OCI-LY7 (cell line): ENCODE data around the gene WDR73. TPM values are rescaled to one million over a fixed set of nuclear protein-coding genes. Genes with fewer than 3 reads are reported as not detected.

Source experiments
- BruUV-seq: library from RNA; stranded (reverse); fragments of 400-500 nt; replicated peaks from 2 replicates; lab custom pipeline; 2021; lab: Mats Ljungman, UMichigan
- CTCF ChIA-PET: fragments of 300-600 bp; sonication (Branson Sonifier 250); formaldehyde crosslinking; loops from one replicate; lab custom pipeline; 2022; ENCODE audit warnings: antibody characterized with exemption; ENCODE audit not compliant: unreplicated experiment; lab: Charles Lee
- POLR2A ChIA-PET: fragments of 300-600 bp; sonication (Branson Sonifier 250); formaldehyde crosslinking; loops from one replicate; lab custom pipeline; 2022; ENCODE audit warnings: antibody characterized with exemption; lab: Charles Lee
- DNase-seq: peaks from one replicate; pipeline ENCODE4 v3.0.0-alpha.2; 2015; ENCODE audit warnings: low spot score
- H2AFZ ChIP-seq: fragments of 200-600 bp; sonication (generic), shearing (Covaris generic); 2 replicates; pipeline ENCODE4 v1.6.1; 2014; ENCODE audit warnings: mild to moderate bottlenecking, antibody characterized with exemption, low read length, moderate library complexity
- H3K27ac ChIP-seq: fragments of 200-600 bp; sonication (generic); 2 replicates; pipeline ENCODE4 v1.5.1; 2014; ENCODE audit warnings: mixed run types, low read depth, mild to moderate bottlenecking, moderate library complexity, low read length, inconsistent platforms; ENCODE audit not compliant: poor library complexity, severe bottlenecking
- H3K36me3 ChIP-seq: fragments of 200-600 bp; sonication (generic); 2 replicates; pipeline ENCODE4 v1.6.1; 2014; ENCODE audit warnings: mild to moderate bottlenecking, antibody characterized with exemption, low read length, moderate library complexity, mixed read lengths; ENCODE audit not compliant: insufficient read depth
- H3K4me1 ChIP-seq: fragments of 200-600 bp; sonication (generic); 2 replicates; pipeline ENCODE4 v1.5.1; 2014; ENCODE audit warnings: mild to moderate bottlenecking, low read length; ENCODE audit not compliant: insufficient read depth, poor library complexity, severe bottlenecking
- H3K4me2 ChIP-seq: fragments of 200-600 bp; sonication (generic); 2 replicates; pipeline ENCODE4 v1.6.1; 2014; ENCODE audit warnings: mild to moderate bottlenecking, low read length
- H3K4me3 ChIP-seq: fragments of 200-600 bp; sonication (generic); 2 replicates; pipeline ENCODE4 v1.5.1; 2014; ENCODE audit warnings: mild to moderate bottlenecking, low read depth, low read length; ENCODE audit not compliant: poor library complexity, severe bottlenecking
- H3K79me2 ChIP-seq: fragments of 200-600 bp; sonication (generic); 2 replicates; pipeline ENCODE4 v1.6.1; 2016; ENCODE audit warnings: low read depth, mild to moderate bottlenecking, low read length, moderate library complexity, mixed read lengths; ENCODE audit not compliant: insufficient read depth
- H3K9me2 ChIP-seq: fragments of 200-600 bp; sonication (generic); 2 replicates; pipeline ENCODE4 v1.6.1; 2016; ENCODE audit warnings: mild to moderate bottlenecking, low read length, mixed read lengths; ENCODE audit not compliant: insufficient read depth
- H3K9me3 ChIP-seq: fragments of 200-600 bp; sonication (generic); 2 replicates; pipeline ENCODE4 v1.6.1; 2014; ENCODE audit warnings: mild to moderate bottlenecking, mixed run types, low read length, mixed read lengths
- H4K20me1 ChIP-seq: fragments of 200-600 bp; sonication (generic); 2 replicates; pipeline ENCODE4 v1.6.1; 2014; ENCODE audit warnings: mild to moderate bottlenecking, antibody characterized with exemption, low read length, moderate library complexity, mixed read lengths; ENCODE audit not compliant: insufficient read depth
- CTCF ChIP-seq: fragments of 200-600 bp; sonication (generic); conservative IDR thresholded peaks from 2 replicates; pipeline ENCODE4 v1.5.1; 2014; ENCODE audit warnings: mild to moderate bottlenecking, antibody characterized with exemption, low read length, moderate library complexity, mixed read lengths
- EZH2phosphoT487 ChIP-seq: fragments of 200-600 bp; sonication (generic); IDR thresholded peaks from 2 replicates; pipeline ENCODE4 v1.6.1; 2018; ENCODE audit warnings: low read depth, borderline replicate concordance, mild to moderate bottlenecking, mixed run types, antibody characterized with exemption, low read length, moderate library complexity, mixed read lengths
- intact Hi-C: fragments of 100-400 bp; cut with micrococcal nuclease; formaldehyde crosslinking; loops from one replicate; pipeline ENCODE4 v1.10.0; 2022; ENCODE audit not compliant: unreplicated experiment
- total RNA-seq, 2 experiments: library from RNA; depleted of rRNA in 1 of 2; stranded (reverse); fragments of >200 nt in 1 of 2; shearing (Covaris generic) in 1 of 2; gene quantifications; 2 replicates each; pipeline ENCODE4 v1.2.3, GENCODE V29; 2014 to 2022

WDR73 gene
- total RNA-seq, 2 experiments from 2014 or later = 28.7 to 38.1 TPM

GRCh38 chr15:84594617-84595290, 59.3 kb downstream of the WDR73 start:
- POLR2A ChIA-PET = no interaction called here
- no TSS peak for BruUV-seq
- no peak for DNase-seq
- CTCF ChIA-PET = interaction anchor here (0.6 kb wide), 1 partner anchor 26 kb away, joined by 3 read pairs; no protein-coding TSS in a partner anchor
- Histone ChIP-seq H3K4me2 (no peak overlapping the region), H3K9me3 (no peaks in the 10 kb centered on the region), H3K36me3 (no peaks in the 10 kb centered on the region), H3K4me1 (peaks cover 22% of the 10 kb centered on the region), H3K9me2 (no peaks in the 10 kb centered on the region), H3K4me3 (no peak overlapping the region), H2AFZ (no peak overlapping the region), H4K20me1 (no peaks in the 10 kb centered on the region), H3K27ac (no peak overlapping the region), H3K79me2 (no peaks in the 10 kb centered on the region)
- TF ChIP-seq EZH2phosphoT487 (no peak), CTCF (no peak)
- intact Hi-C loops = loop anchor here (5.0 kb wide), 2 partner anchors 158 to 233 kb away; no protein-coding TSS in a partner anchor

- Histone ChIP-seq H3K27ac (no peak overlapping the region), H3K36me3 (no peaks in the 10 kb centered on the region), H3K9me3 (no peaks in the 10 kb centered on the region), H3K79me2 (no peaks in the 10 kb centered on the region), H3K4me2 (no peak overlapping the region), H3K9me2 (no peaks in the 10 kb centered on the region), H4K20me1 (no peaks in the 10 kb centered on the region), H3K4me1 (peaks cover 2% of the 10 kb centered on the region), H2AFZ (no peak overlapping the region), H3K4me3 (no peak overlapping the region)
- intact Hi-C loops = no loop called here
- POLR2A ChIA-PET = interaction anchor here (0.6 to 1.3 kb wide), 3 partner anchors 144 to 335 kb away, joined by 3 to 4 read pairs (median 3); no protein-coding TSS in a partner anchor
- CTCF ChIA-PET = no interaction called here
- no peak for TF ChIP-seq CTCF
- TF ChIP-seq EZH2phosphoT487 = no peak
- no peak for DNase-seq
- no TSS peak for BruUV-seq
Observed at GRCh38 chr15:84591815-84592214, 62.3 kb downstream of the WDR73 start.

- Histone ChIP-seq H3K4me3 (no peak overlapping the region), H2AFZ (no peak overlapping the region), H3K27ac (no peak overlapping the region), H4K20me1 (no peaks in the 10 kb centered on the region), H3K9me3 (no peaks in the 10 kb centered on the region), H3K4me1 (peaks cover 2% of the 10 kb centered on the region), H3K79me2 (no peaks in the 10 kb centered on the region), H3K36me3 (no peaks in the 10 kb centered on the region), H3K4me2 (no peak overlapping the region), H3K9me2 (no peaks in the 10 kb centered on the region)
- TF ChIP-seq CTCF (no peak), EZH2phosphoT487 (no peak)
- no TSS peak for BruUV-seq
- intact Hi-C loops = no loop called here
- CTCF ChIA-PET = no interaction called here
- DNase-seq = no peak
- POLR2A ChIA-PET = no interaction called here
Observed at GRCh38 chr15:84590406-84590805, 63.7 kb downstream of the WDR73 start.
